NCI-H774 (cell line): ENCODE results near the gene OR2T4.

ENCODE experiments used
- DNase-seq: peaks from one replicate; lab custom pipeline; 2025; lab: John Stamatoyannopoulos, UW

OR2T4 gene, protein sequence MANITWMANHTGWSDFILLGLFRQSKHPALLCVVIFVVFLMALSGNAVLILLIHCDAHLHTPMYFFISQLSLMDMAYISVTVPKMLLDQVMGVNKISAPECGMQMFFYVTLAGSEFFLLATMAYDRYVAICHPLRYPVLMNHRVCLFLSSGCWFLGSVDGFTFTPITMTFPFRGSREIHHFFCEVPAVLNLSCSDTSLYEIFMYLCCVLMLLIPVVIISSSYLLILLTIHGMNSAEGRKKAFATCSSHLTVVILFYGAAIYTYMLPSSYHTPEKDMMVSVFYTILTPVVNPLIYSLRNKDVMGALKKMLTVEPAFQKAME

DNA sequence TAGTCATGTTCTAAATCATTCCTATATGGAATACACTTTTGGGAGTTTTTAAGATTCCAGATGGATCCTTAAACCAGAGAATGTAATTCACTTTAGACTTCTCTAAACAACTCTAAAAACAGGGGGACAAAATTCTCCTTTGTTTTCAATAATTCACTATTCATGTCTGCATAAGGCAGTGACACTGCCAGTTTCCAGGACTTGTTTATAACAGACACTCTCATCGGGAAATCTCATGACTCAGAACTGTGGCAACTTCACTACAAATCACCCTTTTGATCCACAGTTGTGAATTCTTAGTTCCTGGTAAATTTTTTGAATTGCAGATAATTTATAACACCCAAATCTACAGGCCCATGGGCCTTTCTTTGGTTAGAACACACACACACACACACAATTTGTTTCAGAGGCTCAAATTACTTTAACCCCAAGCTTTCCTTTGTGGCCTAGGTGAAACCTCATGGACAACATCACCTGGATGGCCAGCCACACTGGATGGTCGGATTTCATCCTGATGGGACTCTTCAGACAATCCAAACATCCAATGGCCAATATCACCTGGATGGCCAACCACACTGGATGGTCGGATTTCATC, at the start of gene OR2T4:
Gene OR2T4 (plus strand): TSS at position 545 of the 595 bp plus-strand sequence. CDS start 0 bp downstream, at position 545.
- no peak for DNase-seq

DNA sequence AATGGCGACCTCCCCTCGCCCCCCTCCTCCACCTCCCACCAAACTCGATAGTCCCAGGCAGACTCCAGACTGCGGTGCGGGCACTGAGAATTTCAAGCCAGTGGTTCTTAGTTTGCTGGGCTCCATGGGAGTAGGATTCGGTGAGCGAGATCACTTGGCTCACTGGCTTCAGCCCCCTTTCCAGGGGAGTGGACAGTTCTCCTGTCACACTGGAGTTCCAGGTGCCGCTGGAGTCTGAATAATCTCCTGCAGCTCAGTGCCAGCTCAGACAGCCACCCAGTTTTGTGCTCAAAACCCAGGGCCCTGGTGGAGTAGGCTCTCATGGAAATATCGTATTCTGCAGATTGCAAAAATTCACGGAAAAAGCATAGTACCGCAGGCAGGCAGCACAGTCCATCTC, 44.7 kb upstream of the OR2T4 start:
- DNase-seq, result no peak

DNA sequence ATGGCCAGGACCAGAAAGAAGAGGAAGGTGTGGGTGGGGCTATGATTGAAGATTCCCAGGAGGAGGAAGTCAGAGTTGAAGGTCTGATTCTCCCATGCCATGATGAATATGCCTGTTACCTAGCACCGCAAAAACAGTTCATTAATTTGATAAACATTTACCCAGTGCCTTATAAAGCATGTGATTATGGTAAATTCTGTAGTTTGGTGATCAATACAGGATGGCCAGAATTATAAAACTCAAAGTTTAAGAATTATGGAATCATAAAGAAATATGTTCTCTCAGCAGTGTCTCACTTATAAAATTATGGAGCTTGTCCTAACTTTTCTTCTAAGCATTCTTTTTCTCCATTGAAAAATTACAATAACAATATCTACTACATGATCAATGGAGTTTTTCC, 37.0 kb upstream of the OR2T4 start, which contains the start of gene OR2M7:
Gene OR2M7 (minus strand): TSS at position 101 of the 400 bp plus-strand sequence. CDS start 0 bp downstream, at position 101.
- no peak for DNase-seq

DNA sequence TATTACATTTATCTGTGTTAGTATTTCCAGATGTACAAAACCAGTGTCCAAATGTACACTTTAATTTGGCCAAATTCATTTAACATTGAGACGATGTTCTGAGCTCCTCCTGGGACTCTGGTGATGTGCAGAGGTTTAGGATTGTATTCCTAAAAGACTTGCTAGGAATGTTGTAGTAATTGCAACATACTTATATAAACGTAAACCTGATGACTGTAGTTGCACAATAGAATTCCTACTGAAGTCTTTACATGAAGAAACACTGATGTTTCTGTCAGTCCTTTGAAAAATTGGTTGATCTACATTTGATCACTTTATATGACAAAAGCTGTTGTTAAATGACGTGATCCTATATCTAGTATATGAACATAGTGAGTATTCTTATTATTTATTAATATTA, 18.0 kb upstream of the OR2T4 start:
- no peak for DNase-seq

DNA sequence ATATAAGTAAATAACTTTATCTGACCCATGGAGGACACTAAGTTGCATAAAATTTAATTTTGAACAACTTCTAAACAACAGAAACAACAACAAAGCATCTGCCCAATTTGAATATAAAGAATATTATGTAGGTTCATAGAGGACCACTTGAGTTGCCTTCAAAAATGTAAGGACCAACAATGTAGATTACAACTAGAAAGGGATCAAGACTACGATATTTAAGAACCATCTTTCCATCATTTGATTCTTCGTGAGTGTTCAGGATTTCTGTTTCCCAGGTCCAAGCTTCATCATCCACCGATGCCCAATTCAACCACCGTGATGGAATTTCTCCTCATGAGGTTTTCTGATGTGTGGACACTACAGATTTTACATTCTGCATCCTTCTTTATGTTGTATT, 13.0 kb upstream of the OR2T4 start, which contains the start of gene OR14C36:
Gene OR14C36 (plus strand): TSS at position 301 of the 400 bp plus-strand sequence. CDS start 0 bp downstream, at position 301.
- DNase-seq, result no peak

DNA sequence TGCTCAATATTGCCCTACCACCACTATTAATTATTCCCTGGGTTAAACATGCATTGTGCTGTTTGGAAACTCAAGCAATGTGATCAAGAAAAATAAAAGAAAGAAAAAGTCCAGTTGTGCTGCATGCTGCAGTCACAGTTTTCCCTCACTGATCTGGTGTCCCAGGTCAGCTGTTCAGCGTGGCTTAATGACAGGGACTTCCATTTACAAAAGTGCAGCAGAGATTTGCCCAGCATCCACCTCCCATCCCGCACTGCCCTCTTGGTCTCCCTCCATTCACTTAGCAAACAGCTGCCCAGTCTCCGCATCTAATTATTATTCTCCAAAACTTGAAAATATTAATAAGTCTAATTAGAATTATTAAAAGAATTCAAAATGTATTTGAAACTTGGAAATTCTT, 2.0 kb upstream of the OR2T4 start:
- DNase-seq, result no peak

DNA sequence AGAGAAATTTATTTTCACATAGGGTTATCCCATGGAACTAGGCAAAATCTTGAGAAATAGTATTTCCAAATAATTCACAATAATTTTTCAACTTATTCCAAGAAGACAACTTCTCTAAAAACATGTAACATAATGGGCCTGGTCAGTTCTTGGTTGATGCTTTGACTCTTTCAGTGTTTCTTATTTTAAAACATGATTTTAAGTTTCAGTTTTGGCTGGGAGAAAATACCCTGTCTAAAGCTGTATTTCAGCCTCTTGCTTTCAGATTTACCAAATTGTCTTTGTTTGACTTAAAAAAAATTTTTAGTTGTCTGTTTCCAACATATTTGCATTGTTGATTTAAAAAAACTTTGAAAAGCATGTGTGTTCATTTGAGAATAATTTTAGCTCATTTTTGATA, 5.1 kb downstream of the OR2T4 start:
- DNase-seq, result no peak

DNA sequence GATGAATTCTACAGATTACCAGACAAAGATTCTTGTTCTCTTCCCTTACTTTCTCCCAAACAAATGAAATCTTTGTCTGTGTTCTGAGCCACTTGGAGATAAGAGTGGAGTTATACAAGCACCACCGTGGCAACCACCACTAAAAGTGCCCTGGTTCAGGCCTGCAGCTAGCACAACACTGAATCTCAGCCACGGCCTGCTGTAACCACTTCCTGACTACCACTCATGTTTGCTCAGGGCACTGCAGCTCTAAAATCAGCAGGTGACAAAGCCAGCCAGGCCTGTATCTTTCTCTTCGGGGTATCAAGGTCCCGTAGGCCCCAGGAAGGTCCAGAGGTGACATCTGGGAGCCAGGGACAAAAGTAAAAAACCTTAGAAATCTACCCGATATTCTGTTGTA, 10.9 kb downstream of the OR2T4 start:
- DNase-seq, result no peak

DNA sequence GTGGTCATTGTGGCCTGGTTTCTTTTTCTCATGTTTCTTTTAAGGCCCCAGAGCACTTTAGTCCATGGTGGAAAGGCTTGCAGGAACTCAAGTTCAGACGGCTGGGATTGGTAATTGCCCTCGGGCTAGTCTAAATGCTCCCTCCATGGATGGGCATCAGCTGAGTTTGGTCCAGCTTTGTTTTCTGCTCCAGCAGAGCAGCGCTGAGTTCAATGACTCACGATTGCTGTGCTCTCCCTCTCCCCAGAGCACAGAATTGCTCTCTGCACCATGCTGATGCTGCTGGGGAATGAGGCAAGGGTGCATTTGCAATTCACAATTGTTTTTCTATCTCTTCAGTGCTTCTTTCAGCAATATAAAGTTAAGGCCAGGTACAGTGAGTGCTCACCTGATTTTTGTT, 12.3 kb downstream of the OR2T4 start:
- no peak for DNase-seq

DNA sequence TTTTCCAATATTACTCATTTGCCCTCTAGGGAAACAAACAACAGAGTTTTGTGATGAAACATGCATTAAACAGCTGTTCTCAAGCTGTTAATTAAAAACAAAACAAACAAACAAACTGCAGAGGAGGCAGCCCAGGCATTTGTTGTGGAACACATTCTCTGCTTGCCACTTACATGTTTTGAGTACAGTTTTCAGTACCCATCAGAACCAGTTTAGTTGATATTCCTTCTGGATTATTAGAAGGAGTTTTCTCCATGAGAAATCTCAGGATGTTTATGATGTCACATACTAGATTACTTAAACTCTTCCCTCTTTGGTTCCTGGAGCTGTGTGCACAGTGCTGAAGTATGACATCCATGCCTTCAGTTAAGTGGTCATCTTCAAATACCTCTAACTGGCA, 14.0 kb downstream of the OR2T4 start, which contains the start of gene OR2T6:
Gene OR2T6 (plus strand): TSS at position 301 of the 400 bp plus-strand sequence. CDS start 11,863 bp downstream, outside the sequence.
- no peak for DNase-seq

DNA sequence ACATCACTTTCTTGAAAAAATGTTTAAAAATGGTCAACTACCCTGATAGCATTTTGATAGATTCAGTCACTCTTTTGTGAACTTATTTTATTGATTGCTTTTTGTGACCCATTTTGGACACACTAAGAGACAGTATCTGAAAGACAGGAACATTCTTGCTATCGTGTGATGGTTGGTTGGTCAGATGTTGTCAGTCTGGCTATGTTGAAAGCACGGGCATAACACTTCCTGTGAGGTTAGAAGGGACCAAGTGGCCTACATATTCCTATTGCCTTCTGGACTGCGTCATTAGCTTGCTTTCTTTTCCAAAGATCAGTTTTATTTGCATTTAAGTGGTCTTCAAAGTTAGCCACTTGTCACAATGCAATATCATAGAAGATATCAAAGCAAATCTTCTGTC, 15.5 kb downstream of the OR2T4 start:
- no peak for DNase-seq

DNA sequence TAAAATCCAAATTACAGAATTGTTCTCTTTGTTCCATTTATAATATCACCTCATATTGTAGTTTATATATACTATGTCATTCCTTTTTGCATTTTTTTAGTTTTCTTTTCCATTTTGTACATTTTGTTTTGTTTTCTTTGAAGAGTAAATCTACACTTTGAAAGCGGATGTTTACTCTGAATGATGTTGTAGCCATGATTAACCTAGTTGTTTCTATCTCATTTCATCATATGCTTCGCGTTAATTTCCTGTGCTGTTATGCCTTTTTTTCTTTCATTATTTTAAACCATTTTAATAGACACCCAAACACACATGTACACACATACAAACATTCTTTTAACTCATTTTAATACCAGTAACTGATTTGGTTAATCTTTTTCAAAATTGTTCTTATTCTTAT, 19.4 kb downstream of the OR2T4 start:
- DNase-seq, result no peak

DNA sequence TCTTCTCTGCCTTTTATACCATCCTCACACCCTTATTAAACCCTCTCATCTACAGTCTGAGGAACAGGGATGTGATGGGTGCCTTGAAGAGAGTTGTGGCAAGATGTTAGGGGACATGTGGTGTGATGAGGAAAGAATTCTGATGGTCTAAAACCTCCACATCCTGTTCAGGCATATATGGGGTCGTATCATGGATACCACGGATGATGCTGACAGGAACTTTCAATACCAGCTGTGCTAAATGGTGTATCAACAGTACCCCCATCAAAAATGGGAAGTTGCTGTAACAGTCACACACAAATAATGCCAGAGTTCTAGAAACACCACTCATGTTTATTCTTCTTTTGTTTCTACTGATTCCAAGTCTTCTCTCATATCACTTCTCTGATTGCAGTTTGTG, 27.0 kb downstream of the OR2T4 start:
- DNase-seq, result no peak

DNA sequence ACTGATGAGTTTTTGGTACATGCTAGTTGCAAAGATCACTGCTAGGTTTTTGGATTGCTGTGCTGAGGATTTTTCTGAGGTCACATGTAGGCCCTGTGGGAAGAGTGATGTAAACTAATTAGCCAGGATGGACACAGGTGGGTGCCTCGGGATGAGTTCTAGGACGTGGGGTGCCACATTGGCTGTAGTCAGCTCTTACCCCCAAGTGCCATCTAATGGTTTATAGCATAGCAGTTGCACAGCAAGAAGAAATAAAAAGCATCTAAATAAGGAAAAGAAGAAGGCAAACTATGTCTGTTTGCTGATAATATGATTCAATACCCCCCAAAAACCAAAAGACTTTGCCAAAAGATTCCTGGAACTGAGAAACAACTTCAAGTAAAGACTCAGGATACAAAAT, 31.6 kb downstream of the OR2T4 start:
- DNase-seq, result no peak

DNA sequence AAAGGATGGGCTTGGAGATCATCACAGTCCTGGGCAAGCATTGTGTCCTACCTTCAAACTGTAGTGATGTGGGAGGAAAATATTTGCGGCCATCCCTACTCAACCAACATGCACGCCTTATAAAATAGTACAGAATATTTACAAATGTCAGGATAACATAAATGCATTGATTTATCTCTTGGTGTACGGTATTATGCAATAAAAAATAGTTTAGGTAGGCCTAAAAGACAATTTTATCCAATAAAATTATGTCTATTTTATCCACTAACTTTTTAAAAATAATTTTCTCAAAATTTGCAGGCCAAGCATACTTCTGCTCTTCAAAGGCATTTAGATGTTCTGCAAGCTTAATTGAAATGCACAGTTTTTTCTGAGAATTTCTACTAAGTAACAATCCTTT, 41.3 kb downstream of the OR2T4 start, which contains the start of gene OR2T1:
Gene OR2T1 (plus strand): TSS at position 301 of the 400 bp plus-strand sequence. CDS start 3,100 bp downstream, outside the sequence.
- no peak for DNase-seq

DNA sequence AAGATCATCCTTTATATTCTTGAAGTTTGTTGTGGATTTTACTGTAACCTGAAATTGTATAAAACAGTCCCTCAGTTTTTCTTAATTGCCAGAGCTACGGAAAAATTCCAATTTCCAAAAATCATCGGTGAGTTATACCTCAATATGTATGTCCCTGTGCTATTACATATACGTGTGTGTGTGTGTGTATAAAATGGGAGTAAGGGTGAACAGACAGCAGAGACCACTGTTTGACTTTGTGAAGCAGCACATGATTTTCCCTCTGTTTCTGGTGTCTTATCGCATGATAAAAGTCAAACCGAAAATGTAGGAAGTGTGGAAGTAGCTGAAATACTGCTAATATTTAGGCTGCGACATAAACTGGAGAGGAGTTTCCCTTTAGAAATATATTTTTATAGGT, 42.6 kb downstream of the OR2T4 start:
- no peak for DNase-seq

DNA sequence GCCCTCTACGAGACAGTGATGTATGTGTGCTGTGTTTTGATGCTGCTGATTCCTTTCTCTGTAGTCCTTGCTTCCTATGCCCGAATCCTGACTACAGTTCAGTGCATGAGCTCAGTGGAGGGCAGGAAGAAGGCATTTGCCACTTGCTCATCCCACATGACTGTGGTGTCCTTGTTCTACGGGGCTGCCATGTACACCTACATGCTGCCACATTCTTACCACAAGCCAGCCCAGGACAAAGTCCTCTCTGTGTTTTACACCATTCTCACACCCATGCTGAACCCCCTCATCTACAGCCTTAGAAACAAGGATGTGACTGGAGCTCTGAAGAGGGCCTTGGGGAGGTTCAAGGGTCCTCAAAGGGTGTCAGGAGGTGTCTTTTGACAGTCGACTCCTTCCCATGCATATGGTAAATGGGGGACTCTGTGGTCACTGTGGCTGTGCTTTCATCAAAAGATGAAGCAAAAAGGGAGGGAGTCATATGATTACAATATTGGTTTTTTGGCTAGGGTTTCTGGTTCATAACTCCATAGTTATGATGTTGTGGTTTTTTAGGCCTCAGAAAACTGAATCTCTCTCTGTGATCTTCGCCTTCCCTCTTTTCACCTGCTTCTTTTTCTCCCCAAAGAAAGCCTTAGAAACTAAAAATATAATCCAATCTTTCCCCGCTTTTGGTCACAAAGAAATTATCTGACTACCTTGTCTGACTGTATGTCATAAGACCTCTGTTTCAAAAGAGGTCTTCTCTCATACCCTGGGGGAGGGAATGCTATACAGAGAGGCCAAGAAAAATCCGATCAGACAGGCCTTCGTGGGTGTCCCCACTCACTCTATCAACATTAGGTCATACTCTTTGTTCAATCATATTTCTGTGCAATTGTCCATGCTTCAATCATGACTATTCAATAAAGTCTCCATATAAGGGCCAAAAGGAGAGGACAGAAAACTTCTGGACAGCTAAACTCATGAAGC, 45.5 kb downstream of the OR2T4 start:
- no peak for DNase-seq
